HepG2 (cell line): ENCODE measurements around the gene FAM171A2. TPM values are rescaled to one million over a fixed set of nuclear protein-coding genes. Genes with fewer than 3 reads are reported as not detected.
A peak's percentile ranks its signal among the peaks of the same experiment; 100 is the strongest.

ENCODE experiments used
- CBFB ChIP-seq: sonication (generic); formaldehyde crosslinking; IDR thresholded peaks from 2 replicates; pipeline ENCODE4 v1.4.0; 2020; ENCODE audit warnings: missing genetic modification reagents
- FOXA3 ChIP-seq: IDR thresholded peaks from 2 replicates; pipeline ENCODE4 v1.6.1; 2016; ENCODE audit warnings: missing genetic modification reagents, missing compliant biosample characterization
- FOXP4 ChIP-seq: sonication (generic); formaldehyde crosslinking; IDR thresholded peaks from 2 replicates; pipeline ENCODE4 v1.4.0; 2020; ENCODE audit warnings: missing genetic modification reagents
- HMGA1 ChIP-seq: sonication (generic); formaldehyde crosslinking; conservative IDR thresholded peaks from 2 replicates; pipeline ENCODE4 v1.4.0; 2020; ENCODE audit warnings: missing genetic modification reagents
- KLF12 ChIP-seq: sonication (generic); formaldehyde crosslinking; IDR thresholded peaks from 2 replicates; pipeline ENCODE4 v1.4.0; 2020; ENCODE audit warnings: missing genetic modification reagents, borderline replicate concordance
- MBNL3 ChIP-seq: fragments of 250-450 bp; sonication (Bioruptor Pico); conservative IDR thresholded peaks from 2 replicates; pipeline ENCODE4 v1.8.0; 2022; ENCODE audit warnings: mild to moderate bottlenecking, inconsistent platforms
- MED13 ChIP-seq: sonication (generic); formaldehyde crosslinking; IDR thresholded peaks from 2 replicates; pipeline ENCODE4 v1.5.0; 2020; ENCODE audit warnings: missing genetic modification reagents
- PRDM15 ChIP-seq: sonication (generic); formaldehyde crosslinking; IDR thresholded peaks from 2 replicates; pipeline ENCODE4 v1.4.0; 2020; ENCODE audit warnings: missing genetic modification reagents
- PREB ChIP-seq: sonication (generic); formaldehyde crosslinking; IDR thresholded peaks from 2 replicates; pipeline ENCODE4 v1.4.0; 2020; ENCODE audit warnings: missing genetic modification reagents
- UBTF ChIP-seq: sonication (generic); formaldehyde crosslinking; IDR thresholded peaks from 2 replicates; pipeline ENCODE4 v1.4.0; 2020; ENCODE audit warnings: mild to moderate bottlenecking, missing genetic modification reagents
- ZBTB43 ChIP-seq: sonication (generic); formaldehyde crosslinking; conservative IDR thresholded peaks from 2 replicates; pipeline ENCODE4 v1.4.0; 2020; ENCODE audit warnings: missing genetic modification reagents
- ZIK1 ChIP-seq: sonication (generic); formaldehyde crosslinking; IDR thresholded peaks from 2 replicates; pipeline ENCODE4 v1.5.0; 2020; ENCODE audit warnings: mild to moderate bottlenecking, low read depth, missing genetic modification reagents, borderline replicate concordance
- ZNF30 ChIP-seq: sonication (generic); formaldehyde crosslinking; IDR thresholded peaks from 2 replicates; pipeline ENCODE4 v1.5.0; 2020; ENCODE audit warnings: mild to moderate bottlenecking, missing genetic modification reagents
- ZNF616 ChIP-seq: sonication (generic); formaldehyde crosslinking; IDR thresholded peaks from 2 replicates; pipeline ENCODE4 v1.5.0; 2020; ENCODE audit warnings: low read depth, mild to moderate bottlenecking, missing genetic modification reagents
- ZNF691 ChIP-seq: sonication (generic); formaldehyde crosslinking; IDR thresholded peaks from 2 replicates; pipeline ENCODE4 v1.4.0; 2020; ENCODE audit warnings: missing genetic modification reagents, low read depth, mild to moderate bottlenecking, borderline replicate concordance
- ZNF713 ChIP-seq: sonication (generic); formaldehyde crosslinking; IDR thresholded peaks from 2 replicates; pipeline ENCODE4 v1.4.0; 2020; ENCODE audit warnings: mild to moderate bottlenecking, missing genetic modification reagents
- polyA plus RNA-seq, 8 experiments: library from polyadenylated mRNA; depleted of rRNA in 3 of 8; stranded (reverse) in 7 of 8; unstranded in 1 of 8; fragments of >200 nt; fragmentation: Illumina TruSeq in 4 of 8; extraction: Trizol in 4 of 8; gene quantifications; 2 replicates each; pipeline versions ENCODE4 v1.2.1 to v1.2.3, GENCODE V29; 2011 to 2016; ENCODE audit warnings: low read depth in 4 of 8, missing spikeins in 1 of 8, mixed read lengths in 1 of 8; ENCODE audit not compliant: insufficient read depth in 1 of 8
- total RNA-seq, 5 experiments: library from RNA; depleted of rRNA; stranded (reverse); fragments of >200 nt; fragmentation: Illumina TruSeq; extraction: Trizol; gene quantifications; 2 replicates each; pipeline ENCODE4 v1.2.3, GENCODE V29; 2016; ENCODE audit warnings: low read depth in 1 of 5

FAM171A2 gene
- total and polyA plus RNA-seq, 2 of the 13 experiments (the other 11 are each of a cell fraction or from before 2014, with no cell fraction given), result 1.8 to 3.6 TPM

- TF ChIP-seq ZNF30 (CRISPR knock-in tag) (no peak), ZNF713 (CRISPR knock-in tag) (no peak), PRDM15 (CRISPR knock-in tag) (no peak), HMGA1 (CRISPR knock-in tag) (no peak), MED13 (CRISPR knock-in tag) (no peak), ZNF616 (no peak), ZIK1 (peak; percentile 47; the same call in 1 of the 2 replicates), ZNF691 (CRISPR knock-in tag) (peak; percentile 20; the same call in 1 of the 2 replicates), PREB (CRISPR knock-in tag) (no peak), MBNL3 (CRISPR knock-in tag) (no peak), UBTF (CRISPR knock-in tag) (peak; percentile 24; the same call in 1 of the 2 replicates), FOXA3 (CRISPR knock-in tag) (peak; percentile 78), ZBTB43 (CRISPR knock-in tag) (no peak), KLF12 (CRISPR knock-in tag) (no peak), FOXP4 (peak; percentile 24; the same call in 1 of the 2 replicates), CBFB (CRISPR knock-in tag) (no peak)
Observed at GRCh38 chr17:44374306-44375195, 10.9 kb upstream of the FAM171A2 start (continued).
